ENCODE results near the gene DIPK2A.

DIPK2A gene

DNA sequence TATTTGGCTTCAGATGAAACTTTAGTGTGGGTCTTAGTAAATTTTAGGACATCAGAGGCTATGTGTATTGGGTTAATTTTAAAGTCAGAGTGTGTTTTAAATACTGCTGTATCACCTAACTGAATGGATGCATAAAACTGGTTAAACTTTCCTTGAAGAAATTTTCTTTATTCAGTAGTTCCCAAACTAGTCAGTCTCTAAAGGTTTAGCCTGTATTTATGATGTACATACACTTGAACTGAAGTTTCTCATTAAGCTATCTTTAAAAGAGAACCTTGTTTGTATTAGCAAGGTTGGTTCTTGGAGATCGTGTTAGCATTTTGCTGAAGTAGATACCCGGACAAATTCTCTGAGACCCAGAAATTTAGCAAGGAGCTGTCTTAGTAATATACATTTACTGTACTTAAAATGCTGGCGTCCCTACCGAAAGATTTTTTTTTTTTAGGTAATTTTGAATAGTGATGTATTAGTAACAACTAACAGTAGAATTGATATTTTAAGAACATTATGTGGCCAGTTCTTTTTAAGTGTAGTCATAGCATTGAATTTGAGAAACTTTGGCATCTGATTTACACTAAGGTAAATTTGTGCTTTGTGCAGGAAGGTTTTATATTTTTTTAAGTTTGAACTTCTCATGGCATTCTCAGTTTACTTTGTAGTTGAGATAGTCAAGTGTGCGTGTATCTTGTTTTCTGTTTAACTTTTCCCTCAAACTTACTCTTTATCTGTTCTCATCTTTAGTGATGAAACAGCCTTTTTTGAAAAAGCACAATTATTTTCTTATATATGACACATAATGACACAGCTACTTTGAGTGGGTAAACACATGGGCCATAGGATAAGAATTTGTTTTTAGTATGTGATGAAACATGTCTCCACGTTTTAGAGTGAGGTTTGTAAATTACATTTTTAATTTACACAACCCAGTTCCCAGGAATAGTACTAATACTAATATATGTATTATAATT is 2.9 kb downstream of the DIPK2A start:
- DNase-seq (ENCODE audit: low spot score), result peak; percentile 41

DNA sequence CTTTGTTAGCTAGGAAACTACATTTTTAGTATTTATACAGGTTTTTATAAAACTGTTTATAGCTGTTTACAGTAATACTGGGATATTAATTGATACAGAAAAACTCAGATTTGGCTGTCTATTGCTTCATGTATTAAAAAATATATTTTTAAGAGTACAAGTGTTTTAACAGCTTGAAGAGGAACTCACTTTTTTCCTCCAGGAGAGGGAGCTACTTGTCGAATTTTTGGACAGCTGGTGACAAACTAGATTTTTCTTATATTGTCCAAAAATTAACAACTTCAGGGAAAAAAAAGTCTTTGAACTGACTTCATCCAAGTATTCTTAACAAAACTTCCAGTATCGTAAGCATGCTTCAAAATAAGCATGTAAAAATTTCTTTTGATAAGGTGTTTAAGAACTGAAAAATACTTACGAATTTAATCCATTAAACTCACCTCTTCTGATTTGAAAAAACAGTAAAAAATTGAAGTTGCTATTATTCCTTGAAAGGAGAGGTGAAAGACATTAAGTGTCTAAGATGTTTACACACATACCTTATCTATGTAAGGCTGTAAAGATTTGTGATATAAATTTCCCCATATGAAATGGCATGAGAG is 4.0 kb downstream of the DIPK2A start:
- DNase-seq (ENCODE audit: low spot score), result peak; percentile 80

DNA sequence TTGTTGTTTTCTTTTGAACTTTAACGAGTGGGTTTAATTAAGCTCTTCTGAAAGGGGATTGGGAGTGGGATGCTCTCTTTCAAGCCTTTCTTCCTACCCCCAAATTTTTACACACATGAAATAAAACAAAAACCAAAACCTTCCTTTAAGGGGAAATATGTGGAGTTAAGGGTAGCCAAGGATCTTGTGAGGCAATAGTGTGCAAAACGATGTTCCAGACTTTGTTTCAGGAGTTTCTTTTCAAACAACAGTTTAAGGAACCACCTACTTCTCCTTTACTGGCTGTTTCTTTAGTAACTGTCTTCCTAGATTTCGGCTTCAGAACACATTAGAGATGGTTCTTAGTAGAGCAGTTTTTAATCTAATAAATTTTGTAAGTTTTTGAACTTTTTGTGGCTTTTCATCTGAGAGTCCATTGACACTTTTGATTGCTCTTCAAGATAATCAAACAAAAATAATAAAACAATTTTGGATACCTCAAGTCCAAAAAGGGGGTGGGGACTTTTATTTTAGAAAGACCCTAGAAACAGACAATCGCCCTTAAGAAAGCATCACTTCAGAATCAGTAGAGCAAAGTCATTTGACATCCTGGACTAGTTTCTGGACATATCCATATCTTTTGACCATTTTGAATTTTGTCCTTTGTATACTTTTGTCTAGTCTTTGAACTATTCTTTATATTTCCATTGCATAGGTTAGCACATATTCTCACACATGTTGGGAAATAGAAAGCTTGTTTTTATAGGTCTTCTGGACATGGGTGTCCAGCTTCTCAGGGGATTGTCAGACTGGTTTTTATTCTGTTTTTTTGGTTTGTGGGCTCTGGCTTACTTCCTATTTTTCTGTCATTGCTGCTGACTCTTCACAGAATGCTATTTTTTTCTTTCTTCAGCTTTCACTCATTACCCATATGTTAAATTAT is 6.0 kb downstream of the DIPK2A start:
- peak; percentile 52 for DNase-seq (ENCODE audit: low spot score)

DNA sequence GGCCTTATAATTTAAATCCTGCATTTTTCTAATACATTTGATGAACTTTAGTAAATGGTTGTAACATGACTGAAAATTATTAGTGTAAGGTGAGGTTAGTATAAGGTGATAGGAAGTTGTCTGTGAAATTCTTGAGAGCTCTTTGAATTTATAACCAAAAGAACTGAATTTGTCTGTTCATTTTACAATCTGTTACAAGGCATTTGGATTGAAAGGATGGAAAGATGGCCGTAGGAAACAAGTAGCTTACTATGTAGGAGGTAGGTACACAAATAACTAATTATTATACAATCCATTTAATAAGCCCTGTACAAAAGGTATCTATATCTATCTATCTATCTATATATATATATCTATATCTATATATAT is 6.6 kb downstream of the DIPK2A start:
- DNase-seq (ENCODE audit: low spot score), result no peak

DNA sequence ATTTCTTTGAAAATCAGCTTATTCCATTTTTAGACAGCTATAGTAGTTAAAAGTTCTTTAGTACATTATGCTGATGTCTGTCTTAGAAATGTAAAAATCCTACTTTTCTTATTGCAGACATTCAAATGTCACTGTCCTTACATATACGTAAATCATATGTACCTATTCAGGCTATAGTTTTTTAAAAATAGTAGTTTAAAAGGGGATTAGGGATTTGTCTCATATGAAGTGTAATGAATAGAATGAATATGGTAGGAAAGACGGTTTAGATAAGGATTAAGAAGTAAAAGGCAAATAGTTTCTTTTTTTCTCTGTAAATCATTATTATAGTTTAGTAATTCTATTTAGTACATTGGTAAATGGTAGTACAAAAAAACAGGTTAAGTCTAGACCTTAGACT is 7.4 kb downstream of the DIPK2A start:
- DNase-seq (ENCODE audit: low spot score), result no peak

DNA sequence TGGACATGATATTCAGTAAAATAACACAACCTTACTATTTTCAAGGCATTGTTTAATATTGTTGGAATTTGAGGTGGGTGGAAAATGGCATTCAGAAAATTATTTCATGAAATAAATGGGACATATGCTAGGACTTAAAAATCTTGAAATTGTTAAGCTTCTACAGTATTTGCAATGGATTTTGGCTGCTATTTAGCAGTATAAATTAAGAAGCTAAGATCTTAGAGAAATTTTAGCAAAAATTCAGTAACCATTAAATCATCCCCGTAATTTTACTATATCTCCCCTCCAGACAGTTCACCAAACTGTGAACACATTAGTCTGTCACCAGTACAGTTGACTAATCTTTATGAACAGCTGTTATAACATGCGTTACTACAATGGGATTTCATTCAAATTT is 8.2 kb downstream of the DIPK2A start:
- no peak for DNase-seq (ENCODE audit: low spot score)

DNA sequence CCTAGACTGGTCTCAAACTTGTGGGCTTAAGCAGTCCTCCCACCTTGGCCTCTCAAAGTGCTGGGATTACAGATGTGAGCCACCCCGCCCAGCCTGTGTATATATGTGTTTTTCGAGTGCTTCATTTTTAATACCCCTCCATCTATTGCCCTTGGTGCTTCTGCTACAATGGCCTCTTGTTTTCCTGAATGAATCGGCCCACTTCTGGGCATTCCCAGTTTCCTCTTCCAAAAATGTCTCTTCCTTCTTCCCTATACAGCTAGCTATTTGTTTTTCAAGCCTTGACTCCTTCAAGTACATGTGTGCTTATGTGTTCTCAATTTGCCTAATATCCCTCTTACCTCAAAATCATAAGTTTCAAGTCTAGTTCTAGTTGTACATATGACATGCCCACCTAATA is 16.7 kb downstream of the DIPK2A start:
- DNase-seq (ENCODE audit: low spot score), result no peak

DNA sequence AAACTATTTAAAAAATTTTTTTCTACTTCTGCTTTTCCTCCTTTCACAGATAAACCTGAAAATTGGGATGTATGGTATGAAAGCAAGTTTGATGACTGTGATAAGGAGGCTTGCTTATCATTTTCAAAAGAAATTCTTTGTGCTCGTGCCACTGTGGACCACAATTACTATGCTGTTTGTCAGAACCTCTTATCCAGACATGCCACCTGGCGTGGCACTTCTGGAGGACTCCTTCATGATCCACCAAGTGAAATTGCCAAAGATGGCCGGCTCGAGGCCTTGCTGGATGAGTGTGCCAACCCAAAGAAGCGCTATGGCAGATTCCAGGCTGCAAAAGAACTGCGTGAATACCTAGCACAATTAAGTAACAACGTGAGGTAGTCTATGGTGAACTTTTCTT is 17.8 kb downstream of the DIPK2A start:
- no peak for DNase-seq (ENCODE audit: low spot score)

DNA sequence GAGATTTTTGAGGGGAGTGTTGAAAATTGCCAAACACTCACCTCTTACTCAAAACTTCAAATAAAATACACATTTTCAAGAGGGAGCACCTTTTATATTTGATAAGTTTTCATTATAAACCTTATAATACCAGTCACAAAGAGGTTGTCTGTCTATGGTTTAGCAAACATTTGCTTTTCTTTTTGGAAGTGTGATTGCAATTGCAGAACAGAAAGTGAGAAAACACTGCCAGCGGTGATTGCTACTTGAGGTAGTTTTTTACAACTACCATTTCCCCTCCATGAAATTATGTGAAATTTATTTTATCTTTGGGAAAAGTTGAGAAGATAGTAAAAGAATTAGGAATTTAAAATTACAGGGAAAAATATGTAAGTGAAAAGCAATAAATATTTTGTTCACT is 20.1 kb downstream of the DIPK2A start:
- no peak for DNase-seq (ENCODE audit: low spot score)

DNA sequence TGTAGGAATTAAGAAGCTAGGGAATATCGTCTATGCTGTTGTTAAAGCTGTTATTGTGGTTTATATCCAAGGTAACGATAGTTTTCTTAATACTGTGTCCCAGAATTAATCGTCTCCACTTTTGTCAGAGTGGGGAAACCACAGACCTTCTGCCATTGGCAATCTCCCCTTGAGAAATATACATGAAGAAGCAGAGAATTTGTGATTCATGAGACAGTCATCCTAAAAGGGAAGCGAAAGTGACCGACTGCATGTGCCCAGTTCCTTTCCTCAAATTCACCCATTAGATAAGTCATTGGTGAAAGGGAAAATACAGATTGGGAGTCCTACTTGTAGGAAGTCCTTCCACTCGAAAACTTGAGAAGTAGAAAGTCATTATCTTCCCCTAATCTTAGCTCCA is 26.6 kb downstream of the DIPK2A start:
- DNase-seq (ENCODE audit: low spot score), result peak; percentile 26

DNA sequence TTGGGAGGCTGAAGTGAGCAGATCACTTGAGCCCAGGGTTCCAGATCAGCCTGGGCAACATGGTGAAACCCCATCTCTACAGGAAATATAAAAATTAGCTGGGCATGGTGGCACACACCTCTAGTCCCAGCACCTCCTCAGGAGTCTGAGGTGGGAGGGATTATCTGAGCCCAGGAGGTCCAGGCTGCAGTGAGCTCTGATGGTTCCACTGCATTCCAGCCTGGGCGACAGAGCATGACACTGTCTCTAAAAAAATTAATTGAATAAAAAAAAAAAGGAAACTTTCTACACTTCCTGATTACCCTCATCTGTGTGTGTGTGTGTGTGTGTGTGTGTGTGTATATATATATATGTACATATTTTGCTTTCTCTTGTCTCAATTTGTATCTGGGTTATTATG is 31.4 kb downstream of the DIPK2A start:
- DNase-seq (ENCODE audit: low spot score), result no peak

DNA sequence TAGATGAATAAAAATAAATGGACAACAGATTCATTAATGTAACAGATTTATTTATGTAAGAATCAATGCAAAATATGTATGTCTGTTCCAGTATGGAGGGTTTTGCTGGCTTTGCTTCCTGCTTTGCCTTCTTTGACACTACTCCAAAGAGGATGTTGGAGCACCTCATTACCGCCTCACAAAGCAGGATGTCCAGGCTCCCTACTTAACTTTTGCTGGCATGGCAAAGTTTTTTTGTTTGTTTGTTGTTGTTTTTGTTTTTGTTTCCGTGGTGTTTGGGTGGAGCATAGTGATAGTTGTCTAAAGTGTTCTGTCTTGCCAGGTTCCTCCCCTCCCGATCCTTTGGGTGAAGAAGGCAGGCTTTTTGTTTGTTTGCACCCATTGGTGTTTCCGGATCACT is 38.7 kb downstream of the DIPK2A start:
- DNase-seq (ENCODE audit: low spot score), result no peak

DNA sequence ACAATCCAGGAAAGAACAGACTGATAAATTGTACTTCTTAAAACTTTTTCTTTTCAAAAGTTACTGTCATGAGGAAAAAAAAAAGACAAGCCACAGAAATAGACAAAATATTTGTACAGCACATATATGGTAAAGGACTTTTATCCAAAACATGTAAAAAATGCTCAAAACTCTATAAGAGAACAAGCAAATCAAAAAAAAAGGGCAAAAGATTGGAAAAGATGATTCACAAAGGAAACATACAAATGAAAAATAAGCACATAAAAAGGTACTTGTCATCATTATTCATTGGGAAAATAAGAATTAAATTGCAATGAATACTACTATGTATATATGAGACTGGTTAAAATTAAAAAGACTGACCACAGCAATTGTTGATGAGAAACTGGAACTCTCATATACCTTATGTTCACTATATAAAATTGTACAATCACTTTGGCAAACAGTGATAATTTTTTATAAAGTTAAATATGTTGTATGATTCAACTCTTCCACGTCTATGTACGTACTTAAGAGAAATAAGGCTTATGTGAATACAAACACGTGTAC is 39.7 kb downstream of the DIPK2A start:
- DNase-seq (ENCODE audit: low spot score), result no peak

DNA sequence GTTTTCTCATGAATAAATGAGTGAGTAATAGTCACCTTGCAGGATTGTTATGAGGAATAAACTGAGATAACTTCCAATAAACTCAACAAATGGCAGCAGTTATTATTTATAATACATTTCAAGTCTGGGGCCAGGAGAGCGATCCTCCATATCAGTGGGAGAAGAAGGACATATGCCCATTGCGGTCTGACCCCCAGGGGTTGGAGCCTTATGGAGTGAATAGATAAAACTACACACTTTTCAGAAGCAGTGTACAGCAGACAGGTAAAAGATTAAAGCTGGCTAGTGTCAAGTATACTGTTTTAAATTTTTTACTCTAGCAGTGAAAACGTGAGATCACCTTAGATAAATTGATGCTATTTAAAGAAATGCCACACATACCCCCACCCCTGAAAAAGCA is 43.5 kb downstream of the DIPK2A start:
- no peak for DNase-seq (ENCODE audit: low spot score)

DNA sequence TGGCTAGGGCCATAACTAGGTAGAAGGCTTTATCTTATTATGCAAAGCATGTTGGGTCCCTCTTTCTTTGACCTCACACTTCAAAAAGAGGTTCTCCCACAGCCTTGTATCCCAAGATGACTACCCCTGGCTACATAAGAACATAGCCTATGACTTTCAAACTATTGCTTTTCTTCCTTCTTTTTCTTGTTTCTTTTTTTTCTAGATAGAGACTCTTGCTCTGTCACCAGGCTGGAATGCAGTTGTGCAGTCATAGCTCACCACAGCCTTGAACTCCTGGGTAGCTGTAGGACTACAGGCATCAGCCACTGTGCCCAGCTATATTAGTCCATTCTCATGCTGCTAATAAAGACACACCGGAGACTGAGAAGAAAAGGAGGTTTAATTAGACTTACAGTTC is 47.2 kb downstream of the DIPK2A start:
- no peak for DNase-seq (ENCODE audit: low spot score)

All from NAMALWA (cell line).